B cell (primary cell): Measurements from ENCODE around the gene PTPN14. TPM values are rescaled to one million over a fixed set of nuclear protein-coding genes. Genes with fewer than 3 reads are reported as not detected.

Experiments used
- ATAC-seq: fragments of 200-7000 bp; cut with Tn5 transposase; one replicate; pipeline ENCODE4 v1.10.0; 2021; ENCODE audit warnings: low read depth, mild to moderate bottlenecking, moderate number of reproducible peaks, moderate library complexity
- CTCF ChIA-PET: fragments of 350-600 bp; sonication (Branson Sonifier 250); formaldehyde crosslinking; loops from one replicate; lab custom pipeline; 2021; ENCODE audit warnings: antibody characterized with exemption, inconsistent platforms; lab: Charles Lee
- POLR2A ChIA-PET: fragments of 350-600 bp; sonication (Branson Sonifier 250); formaldehyde crosslinking; loops from one replicate; lab custom pipeline; 2021; ENCODE audit warnings: antibody characterized with exemption; lab: Charles Lee
- DNase-seq: peaks from one replicate; pipeline ENCODE4 v3.0.0; 2013
- H2AFZ ChIP-seq: 2 replicates; pipeline ENCODE4 v1.6.1; 2012; ENCODE audit warnings: mild to moderate bottlenecking, low read depth, low read length; ENCODE audit not compliant: insufficient read depth, poor library complexity, severe bottlenecking
- H3K27ac ChIP-seq, 2 donors: 1 replicate in 1 of 2; 2 replicates in 1 of 2; pipeline ENCODE4 v1.5.1; 2012 to 2013; ENCODE audit warnings: low read length in 2 of 2, mild to moderate bottlenecking in 2 of 2, moderate library complexity in 1 of 2
- H3K27me3 ChIP-seq, 4 experiments: fragments of 200-600 bp in 1 of 4; sonication (generic) in 1 of 4; replicated peaks in 1 of 4; 1 replicate in 2 of 4; 2 replicates in 2 of 4; pipeline versions ENCODE4 v1.6.1 to v1.7.0; 2013 to 2016; ENCODE audit warnings: low read length in 3 of 4, mild to moderate bottlenecking in 2 of 4, mixed read lengths in 1 of 4, moderate library complexity in 1 of 4; ENCODE audit not compliant: insufficient read depth in 4 of 4, control insufficient read depth in 3 of 4; ENCODE audit errors: control extremely low read depth in 1 of 4
- H3K36me3 ChIP-seq, 2 experiments: replicated peaks in 1 of 2; 1 replicate in 1 of 2; 2 replicates in 1 of 2; pipeline versions ENCODE4 v1.6.1 to v1.7.1; 2013; ENCODE audit warnings: low read length in 1 of 2; ENCODE audit not compliant: insufficient read depth in 2 of 2, control insufficient read depth in 1 of 2; ENCODE audit errors: control extremely low read depth in 1 of 2, extremely low read depth in 1 of 2
- H3K4me1 ChIP-seq, 2 donors: fragments of 200-600 bp in 1 of 2; sonication (generic) in 1 of 2; 1 replicate in 1 of 2; 2 replicates in 1 of 2; pipeline versions ENCODE4 v1.5.1 to v1.6.1; 2013 to 2017; ENCODE audit warnings: low read length in 2 of 2; ENCODE audit not compliant: control insufficient read depth in 2 of 2, insufficient read depth in 2 of 2
- H3K4me2 ChIP-seq: replicated peaks from 2 replicates; pipeline ENCODE3; 2012; ENCODE audit warnings: mild to moderate bottlenecking, low read depth, low read length; ENCODE audit not compliant: poor library complexity, severe bottlenecking
- H3K4me3 ChIP-seq, 5 experiments: fragments of 200-600 bp in 1 of 5; sonication (generic) in 1 of 5; 1 replicate in 3 of 5; 2 replicates in 2 of 5; pipeline versions ENCODE4 v1.5.1 to v1.7.0; 2011 to 2016; ENCODE audit warnings: low read length in 4 of 5, mild to moderate bottlenecking in 4 of 5, low read depth in 2 of 5, control low read depth in 1 of 5, moderate library complexity in 1 of 5; ENCODE audit not compliant: insufficient read depth in 1 of 5; ENCODE audit errors: control extremely low read depth in 1 of 5, extremely low read depth in 1 of 5
- H3K79me2 ChIP-seq: fragments of 200-600 bp; sonication (generic); one replicate; pipeline ENCODE4 v1.6.0; 2016; ENCODE audit warnings: low read length; ENCODE audit not compliant: control insufficient read depth, insufficient read depth
- H3K9ac ChIP-seq: fragments of 200-600 bp; sonication (generic); 2 replicates; pipeline ENCODE4 v1.6.1; 2017; ENCODE audit warnings: mild to moderate bottlenecking, low read length, moderate library complexity
- H3K9me3 ChIP-seq, 3 donors: one replicate each; pipeline versions ENCODE4 v1.6.1 to v1.7.1; 2013; ENCODE audit warnings: low read length in 2 of 3; ENCODE audit not compliant: control insufficient read depth in 2 of 3, insufficient read depth in 1 of 3; ENCODE audit errors: control extremely low read depth in 1 of 3
- H4K20me1 ChIP-seq: 2 replicates; pipeline ENCODE4 v1.6.0; 2012; ENCODE audit warnings: mild to moderate bottlenecking, low read length; ENCODE audit not compliant: insufficient read depth, control insufficient read depth, poor library complexity, severe bottlenecking
- H3K27ac Mint-ChIP-seq: one replicate; pipeline ENCODE4 v1.8.0; 2021; ENCODE audit warnings: mixed read lengths
- H3K27me3 Mint-ChIP-seq: one replicate; pipeline ENCODE4 v1.8.0; 2021; ENCODE audit warnings: mixed read lengths
- H3K4me1 Mint-ChIP-seq: one replicate; pipeline ENCODE4 v1.8.0; 2021; ENCODE audit warnings: mixed read lengths
- H3K4me3 Mint-ChIP-seq: one replicate; pipeline ENCODE4 v1.8.0; 2021; ENCODE audit warnings: mixed read lengths
- H3K9me3 Mint-ChIP-seq: one replicate; pipeline ENCODE4 v1.8.0; 2022; ENCODE audit warnings: mixed read lengths; ENCODE audit not compliant: insufficient read depth
- EZH2 ChIP-seq: IDR thresholded peaks from 2 replicates; pipeline ENCODE4 v1.6.1; 2012; ENCODE audit warnings: borderline replicate concordance, low read depth, mild to moderate bottlenecking, moderate library complexity, low read length; ENCODE audit not compliant: insufficient read depth, poor library complexity, severe bottlenecking
- WGBS: methylation state at CpG from one replicate; pipeline ENCODE4 v1.1.5; 2013; ENCODE audit warnings: missing lambda C conversion rate; ENCODE audit not compliant: insufficient coverage; 5-methylcytosine and 5-hydroxymethylcytosine counted together
- intact Hi-C: fragments of 100-400 bp; cut with micrococcal nuclease; formaldehyde crosslinking; loops from one replicate; pipeline ENCODE4 v1.10.0; 2022
- polyA plus RNA-seq: library from polyadenylated mRNA; depleted of rRNA; stranded (reverse); fragments of >200 nt; gene quantifications from 2 replicates; pipeline ENCODE4 v1.2.3, GENCODE V29; 2012
- total RNA-seq, 2 donors: library from RNA; stranded (reverse); fragments of 120-200 nt in 1 of 2; gene quantifications; 1 replicate in 1 of 2; 2 replicates in 1 of 2; pipeline versions ENCODE4 v1.2.3 to v1.2.4, GENCODE V29; 2013 to 2022
- TF ChIP-seq, protein P1 (sequence below): fragments of 200-600 bp; IDR thresholded peaks from one replicate; pipeline ENCODE4 v1.8.0; 2022; ENCODE audit warnings: antibody characterized with exemption, mild to moderate bottlenecking

PTPN14 gene
- total and polyA plus RNA-seq, 2 donors (not counting 1 experiment from before 2014, with no cell fraction given): under 0.01 TPM; not detected in 1

- Mint-ChIP-seq H3K27ac (no peak overlapping the region), H3K9me3 (no peaks in the 10 kb centered on the region), H3K4me3 (no peak overlapping the region), H3K27me3 (peaks cover 13% of the 10 kb centered on the region), H3K4me1 (no peaks in the 10 kb centered on the region)
- intact Hi-C loops: no loop called here
- H3K36me3 ChIP-seq: no peaks in the 10 kb centered on the region
- H3K9me3 ChIP-seq: no peaks in the 10 kb centered on the region
- ATAC-seq (no peak), DNase-seq (no peak)
- H3K4me2 ChIP-seq: no peak overlapping the region
- no peak overlapping the region for H3K27ac ChIP-seq
- no peaks in the 10 kb centered on the region for H3K79me2 ChIP-seq
- H3K4me3 ChIP-seq: no peak overlapping the region
- H3K9ac ChIP-seq: no peak overlapping the region
- 92% methylated on average over 26 of the region's 30 CpGs for WGBS
- CTCF ChIA-PET: no interaction called here
- H2AFZ ChIP-seq: no peak overlapping the region
- TF ChIP-seq, protein P1, sequence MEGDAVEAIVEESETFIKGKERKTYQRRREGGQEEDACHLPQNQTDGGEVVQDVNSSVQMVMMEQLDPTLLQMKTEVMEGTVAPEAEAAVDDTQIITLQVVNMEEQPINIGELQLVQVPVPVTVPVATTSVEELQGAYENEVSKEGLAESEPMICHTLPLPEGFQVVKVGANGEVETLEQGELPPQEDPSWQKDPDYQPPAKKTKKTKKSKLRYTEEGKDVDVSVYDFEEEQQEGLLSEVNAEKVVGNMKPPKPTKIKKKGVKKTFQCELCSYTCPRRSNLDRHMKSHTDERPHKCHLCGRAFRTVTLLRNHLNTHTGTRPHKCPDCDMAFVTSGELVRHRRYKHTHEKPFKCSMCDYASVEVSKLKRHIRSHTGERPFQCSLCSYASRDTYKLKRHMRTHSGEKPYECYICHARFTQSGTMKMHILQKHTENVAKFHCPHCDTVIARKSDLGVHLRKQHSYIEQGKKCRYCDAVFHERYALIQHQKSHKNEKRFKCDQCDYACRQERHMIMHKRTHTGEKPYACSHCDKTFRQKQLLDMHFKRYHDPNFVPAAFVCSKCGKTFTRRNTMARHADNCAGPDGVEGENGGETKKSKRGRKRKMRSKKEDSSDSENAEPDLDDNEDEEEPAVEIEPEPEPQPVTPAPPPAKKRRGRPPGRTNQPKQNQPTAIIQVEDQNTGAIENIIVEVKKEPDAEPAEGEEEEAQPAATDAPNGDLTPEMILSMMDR: no peak
- TF ChIP-seq EZH2: no peak
- no peaks in the 10 kb centered on the region for H3K4me1 ChIP-seq
- POLR2A ChIA-PET: no interaction called here
- H4K20me1 ChIP-seq: no peaks in the 10 kb centered on the region
- peaks cover 0 to 4% (median 0%) of the 10 kb centered on the region in 4 experiments for H3K27me3 ChIP-seq
Measured at GRCh38 chr1:214464445-214465287, 86.7 kb downstream of the PTPN14 start.

GRCh38 chr1:214463596-214463995 lies 87.8 kb downstream of the PTPN14 start:
- no peak overlapping the region for H3K27ac Mint-ChIP-seq
- no peaks in the 10 kb centered on the region for H3K9me3 ChIP-seq
- peaks cover 0 to 4% (median 0%) of the 10 kb centered on the region in 4 experiments for H3K27me3 ChIP-seq
- no peaks in the 10 kb centered on the region for H3K4me1 ChIP-seq
- H3K36me3 ChIP-seq: no peaks in the 10 kb centered on the region
- intact Hi-C loops: no loop called here
- peaks cover 9% of the 10 kb centered on the region for H3K27me3 Mint-ChIP-seq
- CTCF ChIA-PET: no interaction called here
- no peaks in the 10 kb centered on the region for H3K9me3 Mint-ChIP-seq
- no peaks in the 10 kb centered on the region for H4K20me1 ChIP-seq
- no peak overlapping the region for H3K4me3 ChIP-seq
- H2AFZ ChIP-seq: no peak overlapping the region
- no peaks in the 10 kb centered on the region for H3K79me2 ChIP-seq
- H3K4me2 ChIP-seq: no peak overlapping the region
- H3K4me3 Mint-ChIP-seq: no peak overlapping the region
- no peaks in the 10 kb centered on the region for H3K4me1 Mint-ChIP-seq
- no peak overlapping the region for H3K27ac ChIP-seq
- 82% methylated on average over 2 of the region's 2 CpGs for WGBS
- ATAC-seq (no peak), DNase-seq (no peak)
- POLR2A ChIA-PET: no interaction called here
- H3K9ac ChIP-seq: no peak overlapping the region
- TF ChIP-seq, protein P1: no peak
- TF ChIP-seq EZH2: no peak
